HepG2 (cell line): ENCODE measurements around the gene CADM2.

Experiments
- CHD2 ChIP-seq: IDR thresholded peaks from 2 replicates; pipeline ENCODE4 v1.6.1; 2011; ENCODE audit warnings: low read depth, low read length, improper control_type of control experiment
- EZH2 ChIP-seq: conservative IDR thresholded peaks from 2 replicates; pipeline ENCODE4 v1.6.1; 2012; ENCODE audit warnings: mild to moderate bottlenecking, low read depth, low read length, moderate library complexity
- MAX ChIP-seq: IDR thresholded peaks from 2 replicates; pipeline ENCODE4 v1.6.1; 2012; ENCODE audit warnings: inconsistent platforms
- PRDM4 ChIP-seq: sonication (generic); formaldehyde crosslinking; IDR thresholded peaks from 2 replicates; pipeline ENCODE4 v1.9.0; 2021; ENCODE audit warnings: missing genetic modification reagents, borderline replicate concordance
- REPIN1 ChIP-seq: sonication (generic); formaldehyde crosslinking; IDR thresholded peaks from 2 replicates; pipeline ENCODE4 v1.8.0; 2022; ENCODE audit warnings: missing genetic modification reagents, low read depth, mild to moderate bottlenecking, borderline replicate concordance
- SUZ12 ChIP-seq: fragments of 150-350 bp; IDR thresholded peaks from 2 replicates; pipeline ENCODE4 v1.6.1; 2014; ENCODE audit warnings: low read depth, low read length
- ZNF10 ChIP-seq: sonication (generic); formaldehyde crosslinking; IDR thresholded peaks from 2 replicates; pipeline ENCODE4 v1.4.0; 2020; ENCODE audit warnings: mild to moderate bottlenecking, low read depth, missing genetic modification reagents, borderline replicate concordance
- TF ChIP-seq, protein P1 (sequence below): sonication (generic); formaldehyde crosslinking; IDR thresholded peaks from 2 replicates; pipeline ENCODE4 v1.5.0; 2020; ENCODE audit warnings: mild to moderate bottlenecking, missing genetic modification reagents, moderate library complexity

- TF ChIP-seq MAX: no peak
- TF ChIP-seq, protein P1, sequence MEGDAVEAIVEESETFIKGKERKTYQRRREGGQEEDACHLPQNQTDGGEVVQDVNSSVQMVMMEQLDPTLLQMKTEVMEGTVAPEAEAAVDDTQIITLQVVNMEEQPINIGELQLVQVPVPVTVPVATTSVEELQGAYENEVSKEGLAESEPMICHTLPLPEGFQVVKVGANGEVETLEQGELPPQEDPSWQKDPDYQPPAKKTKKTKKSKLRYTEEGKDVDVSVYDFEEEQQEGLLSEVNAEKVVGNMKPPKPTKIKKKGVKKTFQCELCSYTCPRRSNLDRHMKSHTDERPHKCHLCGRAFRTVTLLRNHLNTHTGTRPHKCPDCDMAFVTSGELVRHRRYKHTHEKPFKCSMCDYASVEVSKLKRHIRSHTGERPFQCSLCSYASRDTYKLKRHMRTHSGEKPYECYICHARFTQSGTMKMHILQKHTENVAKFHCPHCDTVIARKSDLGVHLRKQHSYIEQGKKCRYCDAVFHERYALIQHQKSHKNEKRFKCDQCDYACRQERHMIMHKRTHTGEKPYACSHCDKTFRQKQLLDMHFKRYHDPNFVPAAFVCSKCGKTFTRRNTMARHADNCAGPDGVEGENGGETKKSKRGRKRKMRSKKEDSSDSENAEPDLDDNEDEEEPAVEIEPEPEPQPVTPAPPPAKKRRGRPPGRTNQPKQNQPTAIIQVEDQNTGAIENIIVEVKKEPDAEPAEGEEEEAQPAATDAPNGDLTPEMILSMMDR (CRISPR knock-in tag): no peak
- no peak for TF ChIP-seq ZNF10 (CRISPR knock-in tag)
- no peak for TF ChIP-seq REPIN1 (CRISPR knock-in tag)
- TF ChIP-seq CHD2: no peak
- TF ChIP-seq PRDM4: no peak
- no peak for TF ChIP-seq EZH2
- TF ChIP-seq SUZ12: no peak
Observed at GRCh38 chr3:85041001-85041400, 82.2 kb downstream of the CADM2 start.
